GM12864 (cell line): Measurements from ENCODE around the gene KLB.
"Not testable (repeated sequence)": the region's sequence is repeated elsewhere in the genome, so short reads cannot be mapped to it uniquely, and the experiment has no call there.

Experiments
- DNase-seq: peaks from one replicate; pipeline ENCODE4 v3.0.0-alpha.2; 2011; ENCODE audit warnings: low read depth
- H3K4me3 ChIP-seq: 2 replicates; pipeline ENCODE4 v1.5.1; 2011; ENCODE audit warnings: mild to moderate bottlenecking, low read depth, low read length, control low read depth
- TF ChIP-seq, protein P1 (sequence below): IDR thresholded peaks from 2 replicates; pipeline ENCODE4 v1.5.1; 2011; ENCODE audit warnings: low read depth, mild to moderate bottlenecking, moderate library complexity, low read length, control low read depth, inconsistent platforms; ENCODE audit errors: missing control alignments

Gene KLB

GRCh38 chr4:39406763-39407583 is at the start of gene KLB:
Gene KLB (plus strand): TSS chr4:39406930. CDS start chr4:39406950, 20 bp downstream.
- DNase-seq: no peak
- TF ChIP-seq, protein P1, sequence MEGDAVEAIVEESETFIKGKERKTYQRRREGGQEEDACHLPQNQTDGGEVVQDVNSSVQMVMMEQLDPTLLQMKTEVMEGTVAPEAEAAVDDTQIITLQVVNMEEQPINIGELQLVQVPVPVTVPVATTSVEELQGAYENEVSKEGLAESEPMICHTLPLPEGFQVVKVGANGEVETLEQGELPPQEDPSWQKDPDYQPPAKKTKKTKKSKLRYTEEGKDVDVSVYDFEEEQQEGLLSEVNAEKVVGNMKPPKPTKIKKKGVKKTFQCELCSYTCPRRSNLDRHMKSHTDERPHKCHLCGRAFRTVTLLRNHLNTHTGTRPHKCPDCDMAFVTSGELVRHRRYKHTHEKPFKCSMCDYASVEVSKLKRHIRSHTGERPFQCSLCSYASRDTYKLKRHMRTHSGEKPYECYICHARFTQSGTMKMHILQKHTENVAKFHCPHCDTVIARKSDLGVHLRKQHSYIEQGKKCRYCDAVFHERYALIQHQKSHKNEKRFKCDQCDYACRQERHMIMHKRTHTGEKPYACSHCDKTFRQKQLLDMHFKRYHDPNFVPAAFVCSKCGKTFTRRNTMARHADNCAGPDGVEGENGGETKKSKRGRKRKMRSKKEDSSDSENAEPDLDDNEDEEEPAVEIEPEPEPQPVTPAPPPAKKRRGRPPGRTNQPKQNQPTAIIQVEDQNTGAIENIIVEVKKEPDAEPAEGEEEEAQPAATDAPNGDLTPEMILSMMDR: no peak
- no peak within 1 kb of the TSS for H3K4me3 ChIP-seq

DNA sequence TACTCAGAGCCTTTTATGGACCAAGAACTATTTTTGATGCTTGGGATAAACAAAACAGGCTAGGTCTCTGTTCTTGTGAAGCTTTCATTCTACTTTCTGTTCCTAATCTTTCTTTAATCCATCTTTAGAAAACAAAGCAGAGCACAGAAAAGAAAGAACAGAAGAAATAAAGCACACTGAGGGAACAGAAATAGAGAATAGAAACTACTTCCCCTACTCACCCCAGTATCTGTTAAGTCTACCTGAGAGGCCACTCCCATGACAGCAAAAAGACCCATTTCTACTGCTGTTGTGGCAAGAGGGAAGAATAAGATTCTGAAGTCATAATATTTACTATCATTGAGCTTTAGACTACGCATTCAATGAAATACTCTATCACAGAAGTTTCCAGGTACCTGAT is 49.7 kb upstream of the KLB start:
- TF ChIP-seq, protein P1: no peak
- H3K4me3 ChIP-seq: no peak overlapping the region; the same call in 1 of the 2 replicates

DNA sequence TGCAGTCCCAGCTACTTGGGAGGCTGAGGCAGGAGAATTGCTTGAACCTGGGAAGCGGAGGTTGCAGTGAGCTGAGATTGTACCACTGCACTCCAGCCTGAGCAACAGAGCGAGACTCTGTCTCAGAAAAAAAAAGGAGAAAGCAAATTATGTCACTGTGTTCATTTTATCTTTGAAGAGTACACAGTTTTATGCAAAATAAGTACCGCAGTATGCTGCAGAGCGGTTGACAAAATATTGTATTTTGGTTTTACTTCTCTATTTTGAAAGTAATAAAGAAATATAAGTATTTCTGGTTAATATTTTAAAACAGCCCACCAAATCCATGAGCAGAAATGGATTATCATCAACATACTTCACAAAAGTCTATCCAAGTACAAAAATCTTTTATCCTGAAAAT is 46.1 kb upstream of the KLB start:
- DNase-seq, H3K4me3 ChIP-seq: not testable (repeated sequence)

More for the DNA sequence above, 49.7 kb upstream of the KLB start:
- peak; percentile 52 for DNase-seq

- TF ChIP-seq, protein P1: no peak
- DNase-seq: no peak
- no peak overlapping the region; the same call in 1 of the 2 replicates for H3K4me3 ChIP-seq
Observed at GRCh38 chr4:39362827-39363226, 43.9 kb upstream of the KLB start.

DNA sequence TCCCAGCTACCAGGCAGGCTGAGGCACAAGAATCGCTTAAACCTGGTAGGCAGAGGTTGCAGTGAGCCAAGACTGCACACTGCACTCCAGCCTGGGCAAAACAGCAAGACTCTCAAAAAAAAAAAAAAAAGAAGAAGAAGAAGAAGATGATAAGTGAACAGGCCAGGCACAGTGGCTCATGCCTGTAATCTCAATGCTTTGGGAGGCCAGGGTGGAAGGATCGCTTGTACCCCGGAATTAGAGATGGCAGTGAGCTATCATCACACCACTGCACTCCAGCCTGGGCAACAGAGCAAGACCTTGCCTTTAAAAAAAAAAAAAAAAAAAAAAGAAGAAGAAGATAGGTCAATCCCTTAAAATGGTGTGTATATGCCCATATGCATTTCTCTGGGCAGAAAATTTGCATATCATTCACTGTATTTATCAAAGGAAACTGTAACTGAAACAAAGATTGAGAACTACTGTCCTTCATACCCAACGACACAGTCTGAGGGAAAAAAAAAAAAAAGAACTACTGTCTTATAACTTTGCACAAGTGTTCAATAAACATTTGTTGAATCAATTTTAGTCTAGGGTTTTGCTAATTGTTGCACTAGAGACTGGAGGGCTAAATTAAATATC is 42.8 kb upstream of the KLB start:
- DNase-seq: no peak
- no peak overlapping the region; the same call in 1 of the 2 replicates for H3K4me3 ChIP-seq
- TF ChIP-seq, protein P1: no peak

DNA sequence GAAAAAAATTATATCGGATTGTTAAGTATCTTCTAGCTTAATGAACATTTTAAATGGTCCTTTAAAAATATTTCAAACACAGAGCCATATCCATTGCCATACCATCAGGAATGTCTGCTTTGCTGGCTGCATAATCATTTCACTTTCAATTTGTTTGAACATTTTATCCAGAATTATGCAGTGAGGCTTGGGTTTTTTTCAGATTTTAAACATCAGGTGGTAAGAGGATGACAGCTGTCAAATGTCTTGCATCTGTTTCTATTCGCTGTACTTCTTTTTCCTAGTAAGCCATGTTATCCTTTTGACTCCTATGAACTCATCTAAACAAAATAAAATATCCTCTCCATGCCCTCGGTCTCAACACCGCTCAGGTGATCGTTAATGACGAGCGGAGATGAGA is 41.4 kb upstream of the KLB start:
- TF ChIP-seq, protein P1: no peak
- no peak for DNase-seq
- peak overlapping the region; percentile 75 for H3K4me3 ChIP-seq

GRCh38 chr4:39365830-39366771 is 40.6 kb upstream of the KLB start, which contains the start of gene RFC1:
Gene RFC1 (minus strand): TSS chr4:39366362. CDS start chr4:39366241, 121 bp downstream.
- TF ChIP-seq, protein P1: no peak
- peak; percentile 81 for DNase-seq
- H3K4me3 ChIP-seq: peak within 1 kb of the TSS; percentile 75
